ENCODE data around the gene SPATS2.

DNA sequence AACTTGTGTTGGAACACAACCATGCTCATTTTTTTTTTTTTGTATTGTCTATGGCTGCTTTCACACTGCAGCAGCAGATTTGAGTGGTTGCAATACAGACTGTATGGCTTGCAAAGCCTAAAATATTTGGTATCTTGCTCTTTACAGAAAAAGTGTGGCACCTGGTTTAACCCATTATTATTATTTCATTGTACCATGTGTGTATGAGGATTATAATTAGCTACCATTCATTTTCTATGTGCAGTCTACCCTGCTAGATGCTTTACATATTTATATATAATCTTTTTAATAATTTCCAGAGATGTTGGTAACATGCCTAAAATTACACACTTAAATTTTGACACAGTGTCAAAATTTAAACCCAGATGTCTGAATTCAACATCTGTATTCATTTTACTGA, 37.7 kb downstream of the SPATS2 start:
- TF ChIP-seq EZH2 (IDR thresholded peaks at IDR 0.05; ENCODE audit: low read length, missing control alignments): no peak
- TF ChIP-seq, protein P1, sequence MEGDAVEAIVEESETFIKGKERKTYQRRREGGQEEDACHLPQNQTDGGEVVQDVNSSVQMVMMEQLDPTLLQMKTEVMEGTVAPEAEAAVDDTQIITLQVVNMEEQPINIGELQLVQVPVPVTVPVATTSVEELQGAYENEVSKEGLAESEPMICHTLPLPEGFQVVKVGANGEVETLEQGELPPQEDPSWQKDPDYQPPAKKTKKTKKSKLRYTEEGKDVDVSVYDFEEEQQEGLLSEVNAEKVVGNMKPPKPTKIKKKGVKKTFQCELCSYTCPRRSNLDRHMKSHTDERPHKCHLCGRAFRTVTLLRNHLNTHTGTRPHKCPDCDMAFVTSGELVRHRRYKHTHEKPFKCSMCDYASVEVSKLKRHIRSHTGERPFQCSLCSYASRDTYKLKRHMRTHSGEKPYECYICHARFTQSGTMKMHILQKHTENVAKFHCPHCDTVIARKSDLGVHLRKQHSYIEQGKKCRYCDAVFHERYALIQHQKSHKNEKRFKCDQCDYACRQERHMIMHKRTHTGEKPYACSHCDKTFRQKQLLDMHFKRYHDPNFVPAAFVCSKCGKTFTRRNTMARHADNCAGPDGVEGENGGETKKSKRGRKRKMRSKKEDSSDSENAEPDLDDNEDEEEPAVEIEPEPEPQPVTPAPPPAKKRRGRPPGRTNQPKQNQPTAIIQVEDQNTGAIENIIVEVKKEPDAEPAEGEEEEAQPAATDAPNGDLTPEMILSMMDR (conservative IDR thresholded peaks at IDR 0.05 in 1 of 2, IDR thresholded peaks at IDR 0.05 in 1 of 2; ENCODE audit: low read depth in 1 of 2, low read length in 2 of 2): no peak
